Measurements from ENCODE around the gene SLC4A3.
"Not testable (repeated sequence)": the region's sequence is repeated elsewhere in the genome, so short reads cannot be mapped to it uniquely, and the experiment has no call there.

Gene SLC4A3

GRCh38 chr2:219648963-219649362, 21.5 kb downstream of the SLC4A3 start:
- no peak for DNase-seq

GRCh38 chr2:219650426-219651248, 23.2 kb downstream of the SLC4A3 start:
- DNase-seq: no peak

GRCh38 chr2:219651656-219652055, 24.2 kb downstream of the SLC4A3 start:
- not testable (repeated sequence) for DNase-seq

GRCh38 chr2:219656526-219656925, 29.1 kb downstream of the SLC4A3 start:
- no peak for DNase-seq

- DNase-seq: no peak
Measured at GRCh38 chr2:219658196-219658846, 30.9 kb downstream of the SLC4A3 start.

- no peak for DNase-seq
Measured at GRCh38 chr2:219658874-219659273, 31.4 kb downstream of the SLC4A3 start.

GRCh38 chr2:219661197-219661954, 33.9 kb downstream of the SLC4A3 start:
- no peak for DNase-seq

GRCh38 chr2:219661955-219662395, 34.5 kb downstream of the SLC4A3 start:
- DNase-seq: no peak

- no peak for DNase-seq
Measured at GRCh38 chr2:219662566-219662965, 35.1 kb downstream of the SLC4A3 start.

GRCh38 chr2:219663116-219663762, 35.8 kb downstream of the SLC4A3 start:
- no peak for DNase-seq

GRCh38 chr2:219664041-219664440, 36.6 kb downstream of the SLC4A3 start:
- DNase-seq: no peak

GRCh38 chr2:219664944-219665343, 37.5 kb downstream of the SLC4A3 start:
- DNase-seq: no peak

GRCh38 chr2:219665926-219666325, 38.5 kb downstream of the SLC4A3 start:
- DNase-seq: no peak

GRCh38 chr2:219668316-219668715, 40.9 kb downstream of the SLC4A3 start:
- DNase-seq: no peak

GRCh38 chr2:219670386-219670785, 43.0 kb downstream of the SLC4A3 start:
- DNase-seq: no peak

- no peak for DNase-seq
Measured at GRCh38 chr2:219671279-219671678, 43.8 kb downstream of the SLC4A3 start.

GRCh38 chr2:219672406-219672805, 45.0 kb downstream of the SLC4A3 start:
- DNase-seq: no peak

GRCh38 chr2:219675221-219675620, 47.8 kb downstream of the SLC4A3 start:
- no peak for DNase-seq

GRCh38 chr2:219676586-219676985, 49.2 kb downstream of the SLC4A3 start:
- DNase-seq: no peak

GRCh38 chr2:219679041-219679440, 51.6 kb downstream of the SLC4A3 start:
- DNase-seq: no peak

- DNase-seq: no peak
Measured at GRCh38 chr2:219679571-219679970, 52.1 kb downstream of the SLC4A3 start.

GRCh38 chr2:219680958-219681693, 53.7 kb downstream of the SLC4A3 start:
- no peak for DNase-seq
